Thoracic aorta (tissue), 2 donors: Measurements from ENCODE around the gene CNOT4. TPM values are rescaled to one million over a fixed set of nuclear protein-coding genes. Genes with fewer than 3 reads are reported as not detected.

Experiments
- ATAC-seq: fragments of 150-250 bp; one replicate; pipeline ENCODE4 v1.8.0; 2017; ENCODE audit warnings: low read depth; ENCODE audit not compliant: insufficient number of reproducible peaks, low FRiP score
- DNase-seq: peaks from one replicate; pipeline ENCODE4 v3.0.0-alpha.2; 2020; ENCODE audit warnings: low spot score
- H3K27ac ChIP-seq, 2 donors: fragments of 200-600 bp; sonication (generic); 1 replicate in 1 of 2; 2 replicates in 1 of 2; pipeline ENCODE4 v1.5.1; 2016; ENCODE audit warnings: mild to moderate bottlenecking in 2 of 2, moderate library complexity in 2 of 2
- H3K27me3 ChIP-seq: fragments of 200-600 bp; sonication (generic); replicated peaks from 2 replicates; pipeline ENCODE4 v1.6.0; 2016; ENCODE audit warnings: mild to moderate bottlenecking; ENCODE audit not compliant: insufficient read depth
- H3K36me3 ChIP-seq: fragments of 200-600 bp; sonication (generic); one replicate; pipeline ENCODE4 v1.5.1; 2016
- H3K4me1 ChIP-seq, 2 donors: fragments of 200-600 bp; sonication (generic); 1 replicate in 1 of 2; 2 replicates in 1 of 2; pipeline versions ENCODE4 v1.5.1 to v1.6.0; 2016; ENCODE audit warnings: low read depth in 2 of 2, mild to moderate bottlenecking in 1 of 2; ENCODE audit not compliant: control insufficient read depth in 1 of 2
- H3K4me3 ChIP-seq: fragments of 200-600 bp; sonication (generic); 2 replicates; pipeline ENCODE4 v1.5.1; 2016; ENCODE audit warnings: mild to moderate bottlenecking
- H3K9me3 ChIP-seq: fragments of 200-600 bp; sonication (generic); 2 replicates; pipeline ENCODE4 v1.5.1; 2016
- CTCF ChIP-seq: fragments of 200-600 bp; sonication (generic); IDR thresholded peaks from one replicate; pipeline ENCODE4 v1.5.1; 2019; ENCODE audit warnings: antibody characterized with exemption
- total RNA-seq, 2 donors: library from RNA; depleted of rRNA; stranded (reverse); fragments of >200 nt; gene quantifications; one replicate each; pipeline versions ENCODE4 v1.1.0 to v1.2.3, GENCODE V29; 2016

CNOT4 gene
- total RNA-seq, 2 donors from 2014 or later = 19.5 to 22.4 TPM

GRCh38 chr7:135553346-135553745, 43.4 kb upstream of the CNOT4 start:
- DNase-seq = no peak
- Histone ChIP-seq H3K4me1 (no peaks in the 10 kb centered on the region), H3K36me3 (no peaks in the 10 kb centered on the region), H3K4me3 (no peak overlapping the region), H3K9me3 (no peaks in the 10 kb centered on the region), H3K27me3 (no peaks in the 10 kb centered on the region), H3K27ac (no peak overlapping the region)
- no peak for TF ChIP-seq CTCF
- ATAC-seq = no peak

- no peaks in the 10 kb centered on the region for H3K4me1 ChIP-seq
- no peak for TF ChIP-seq CTCF
- ATAC-seq (no peak), DNase-seq (no peak)
- H3K27ac ChIP-seq = no peak overlapping the region
- H3K36me3 ChIP-seq = no peaks in the 10 kb centered on the region
- H3K27me3 ChIP-seq = no peaks in the 10 kb centered on the region
- no peak overlapping the region for H3K4me3 ChIP-seq
- no peaks in the 10 kb centered on the region for H3K9me3 ChIP-seq
Observed at GRCh38 chr7:135552148-135552547, 42.2 kb upstream of the CNOT4 start.

- Histone ChIP-seq H3K27ac (no peak overlapping the region), H3K4me3 (no peak overlapping the region), H3K27me3 (no peaks in the 10 kb centered on the region), H3K9me3 (no peaks in the 10 kb centered on the region), H3K4me1 (no peaks in the 10 kb centered on the region), H3K36me3 (no peaks in the 10 kb centered on the region)
- ATAC-seq = no peak
- DNase-seq = no peak
- TF ChIP-seq CTCF = no peak
Observed at GRCh38 chr7:135550196-135550595, 40.3 kb upstream of the CNOT4 start.

- no peak overlapping the region for H3K27ac ChIP-seq
- no peaks in the 10 kb centered on the region for H3K4me1 ChIP-seq
- no peak for DNase-seq
- no peaks in the 10 kb centered on the region for H3K36me3 ChIP-seq
- no peaks in the 10 kb centered on the region for H3K27me3 ChIP-seq
- H3K4me3 ChIP-seq = no peak overlapping the region
- ATAC-seq = no peak
- H3K9me3 ChIP-seq = no peaks in the 10 kb centered on the region
- TF ChIP-seq CTCF = no peak
Observed at GRCh38 chr7:135541029-135541428, 31.1 kb upstream of the CNOT4 start.

- H3K4me1 ChIP-seq = no peaks in the 10 kb centered on the region
- ATAC-seq (no peak), DNase-seq (no peak)
- H3K27ac ChIP-seq = no peak overlapping the region
- H3K4me3 ChIP-seq = no peak overlapping the region
- no peaks in the 10 kb centered on the region for H3K36me3 ChIP-seq
- H3K27me3 ChIP-seq = no peaks in the 10 kb centered on the region
- no peak for TF ChIP-seq CTCF
- H3K9me3 ChIP-seq = no peaks in the 10 kb centered on the region
Observed at GRCh38 chr7:135539629-135540028, 29.7 kb upstream of the CNOT4 start.
